Measurements from ENCODE around the gene EIF4E1B. TPM values are rescaled to one million over a fixed set of nuclear protein-coding genes. Genes with fewer than 3 reads are reported as not detected.

EIF4E1B gene
- total and polyA plus RNA-seq, 3 experiments from 2014 or later, result not detected

GRCh38 chr5:176685010-176685409, 54.5 kb downstream of the EIF4E1B start:
- Histone ChIP-seq H3K36me3 (ENCODE audit: insufficient read depth, low read length) (no peaks in the 10 kb centered on the region), H3K4me3 (ENCODE audit: low read length) (no peak overlapping the region), H3K27ac (ENCODE audit: low read depth, low read length) (no peak overlapping the region), H3K27me3 (ENCODE audit: insufficient read depth, low read length, poor library complexity, severe bottlenecking) (peaks cover 10% of the 10 kb centered on the region), H3K9me3 (ENCODE audit: low read length) (no peaks in the 10 kb centered on the region), H3K4me1 (ENCODE audit: insufficient read depth, low read length) (no peaks in the 10 kb centered on the region)
- CTCF ChIA-PET, result no interaction called here
- Mint-ChIP-seq H3K4me1 (no peaks in the 10 kb centered on the region), H3K27me3 (peaks cover 38 to 56% of the 10 kb centered on the region in 2 donors), H3K36me3 (peaks cover 0 to 11% (median 3%) of the 10 kb centered on the region in 3 donors), H3K9me3 (peaks cover 5 to 19% (median 15%) of the 10 kb centered on the region in 5 donors), H3K4me3 (no peak overlapping the region), H3K27ac (no peak overlapping the region)
- POLR2A ChIA-PET, result no interaction called here
- no peak for DNase-seq

GRCh38 chr5:176687247-176687646, 56.8 kb downstream of the EIF4E1B start:
- no peak for DNase-seq
- no peak overlapping the region for H3K4me3 Mint-ChIP-seq
- peaks cover 36 to 64% of the 10 kb centered on the region in 2 donors for H3K27me3 Mint-ChIP-seq
- H3K27ac Mint-ChIP-seq, result no peak overlapping the region
- H3K4me1 Mint-ChIP-seq, result no peaks in the 10 kb centered on the region
- H3K27me3 ChIP-seq (ENCODE audit: insufficient read depth, low read length, poor library complexity, severe bottlenecking), result peaks cover 7% of the 10 kb centered on the region
- no peaks in the 10 kb centered on the region for H3K36me3 ChIP-seq (ENCODE audit: insufficient read depth, low read length)
- no peak overlapping the region for H3K4me3 ChIP-seq (ENCODE audit: low read length)
- no peaks in the 10 kb centered on the region for H3K9me3 ChIP-seq (ENCODE audit: low read length)
- ChIA-PET CTCF (interaction anchor here (1.0 kb wide), 1 partner anchor 26 kb away, joined by 3 read pairs; no protein-coding TSS in a partner anchor), POLR2A (no interaction called here)
- no peaks in the 10 kb centered on the region for H3K4me1 ChIP-seq (ENCODE audit: insufficient read depth, low read length)
- H3K27ac ChIP-seq (ENCODE audit: low read depth, low read length), result no peak overlapping the region
- H3K9me3 Mint-ChIP-seq, result peaks cover 5 to 21% (median 15%) of the 10 kb centered on the region in 5 donors
- peaks cover 0 to 11% (median 3%) of the 10 kb centered on the region in 3 donors for H3K36me3 Mint-ChIP-seq

GRCh38 chr5:176687881-176688280, 57.4 kb downstream of the EIF4E1B start:
- DNase-seq, result no peak
- peaks cover 7% of the 10 kb centered on the region for H3K27me3 ChIP-seq (ENCODE audit: insufficient read depth, low read length, poor library complexity, severe bottlenecking)
- H3K4me3 Mint-ChIP-seq, result no peak overlapping the region
- peaks cover 30 to 64% of the 10 kb centered on the region in 2 donors for H3K27me3 Mint-ChIP-seq
- POLR2A ChIA-PET, result no interaction called here
- CTCF ChIA-PET, result no interaction called here
- no peak overlapping the region for H3K27ac ChIP-seq (ENCODE audit: low read depth, low read length)
- H3K9me3 ChIP-seq (ENCODE audit: low read length), result no peaks in the 10 kb centered on the region
- H3K9me3 Mint-ChIP-seq, result peaks cover 5 to 21% (median 15%) of the 10 kb centered on the region in 5 donors
- H3K4me1 Mint-ChIP-seq, result no peaks in the 10 kb centered on the region
- no peaks in the 10 kb centered on the region for H3K4me1 ChIP-seq (ENCODE audit: insufficient read depth, low read length)
- no peak overlapping the region for H3K4me3 ChIP-seq (ENCODE audit: low read length)
- no peaks in the 10 kb centered on the region for H3K36me3 ChIP-seq (ENCODE audit: insufficient read depth, low read length)
- no peak overlapping the region for H3K27ac Mint-ChIP-seq
- H3K36me3 Mint-ChIP-seq, result peaks cover 0 to 11% (median 3%) of the 10 kb centered on the region in 3 donors

- H3K27me3 ChIP-seq (ENCODE audit: insufficient read depth, low read length, poor library complexity, severe bottlenecking), result peaks cover 12% of the 10 kb centered on the region
- CTCF ChIA-PET, result no interaction called here
- H3K36me3 Mint-ChIP-seq, result peaks cover 0 to 2% (median under 1%) of the 10 kb centered on the region in 3 donors
These were observed 60.4 kb downstream of the EIF4E1B start for GRCh38 chr5:176690911-176691310.

GRCh38 chr5:176691524-176691923, 61.0 kb downstream of the EIF4E1B start:
- ChIA-PET CTCF (no interaction called here), POLR2A (no interaction called here)
- Histone ChIP-seq H3K27ac (ENCODE audit: low read depth, low read length) (no peak overlapping the region), H3K36me3 (ENCODE audit: insufficient read depth, low read length) (no peaks in the 10 kb centered on the region), H3K4me3 (ENCODE audit: low read length) (no peak overlapping the region), H3K9me3 (ENCODE audit: low read length) (no peaks in the 10 kb centered on the region), H3K4me1 (ENCODE audit: insufficient read depth, low read length) (no peaks in the 10 kb centered on the region), H3K27me3 (ENCODE audit: insufficient read depth, low read length, poor library complexity, severe bottlenecking) (peaks cover 12% of the 10 kb centered on the region)
- Mint-ChIP-seq H3K4me3 (no peak overlapping the region), H3K27ac (no peak overlapping the region), H3K36me3 (no peaks in the 10 kb centered on the region), H3K9me3 (peaks cover 0 to 5% (median 0%) of the 10 kb centered on the region in 5 donors), H3K27me3 (peaks cover 28 to 74% of the 10 kb centered on the region in 2 donors), H3K4me1 (no peaks in the 10 kb centered on the region)
- DNase-seq, result no peak

More at GRCh38 chr5:176690911-176691310, 60.4 kb downstream of the EIF4E1B start:
- no peak overlapping the region for H3K4me3 Mint-ChIP-seq
- no peak overlapping the region for H3K4me3 ChIP-seq (ENCODE audit: low read length)
- H3K36me3 ChIP-seq (ENCODE audit: insufficient read depth, low read length), result no peaks in the 10 kb centered on the region
- peaks cover 28 to 69% of the 10 kb centered on the region in 2 donors for H3K27me3 Mint-ChIP-seq
- POLR2A ChIA-PET, result no interaction called here
- no peak for DNase-seq
- no peak overlapping the region for H3K27ac ChIP-seq (ENCODE audit: low read depth, low read length)
- no peaks in the 10 kb centered on the region for H3K9me3 ChIP-seq (ENCODE audit: low read length)
- H3K4me1 Mint-ChIP-seq, result no peaks in the 10 kb centered on the region
- H3K27ac Mint-ChIP-seq, result peak overlapping the region in 1 of 8 donors; percentile 11
- no peaks in the 10 kb centered on the region for H3K4me1 ChIP-seq (ENCODE audit: insufficient read depth, low read length)
- peaks cover 0 to 6% (median 2%) of the 10 kb centered on the region in 5 donors for H3K9me3 Mint-ChIP-seq

GRCh38 chr5:176692326-176692725, 61.9 kb downstream of the EIF4E1B start:
- Histone ChIP-seq H3K36me3 (ENCODE audit: insufficient read depth, low read length) (no peaks in the 10 kb centered on the region), H3K4me3 (ENCODE audit: low read length) (no peak overlapping the region), H3K27ac (ENCODE audit: low read depth, low read length) (no peak overlapping the region), H3K9me3 (ENCODE audit: low read length) (no peaks in the 10 kb centered on the region), H3K4me1 (ENCODE audit: insufficient read depth, low read length) (no peaks in the 10 kb centered on the region), H3K27me3 (ENCODE audit: insufficient read depth, low read length, poor library complexity, severe bottlenecking) (peaks cover 12% of the 10 kb centered on the region)
- no peak overlapping the region for H3K4me3 Mint-ChIP-seq
- no peaks in the 10 kb centered on the region for H3K36me3 Mint-ChIP-seq
- peaks cover 0 to 2% (median 0%) of the 10 kb centered on the region in 5 donors for H3K9me3 Mint-ChIP-seq
- H3K27ac Mint-ChIP-seq, result peak overlapping the region in 1 of 8 donors; percentile 41
- POLR2A ChIA-PET, result no interaction called here
- no peak for DNase-seq
- no peaks in the 10 kb centered on the region for H3K4me1 Mint-ChIP-seq
- CTCF ChIA-PET, result no interaction called here
- peaks cover 31 to 77% of the 10 kb centered on the region in 2 donors for H3K27me3 Mint-ChIP-seq

GRCh38 chr5:176692839-176693476, 62.5 kb downstream of the EIF4E1B start:
- no peak overlapping the region for H3K27ac Mint-ChIP-seq
- CTCF ChIA-PET, result no interaction called here
- no peak overlapping the region for H3K27ac ChIP-seq (ENCODE audit: low read depth, low read length)
- H3K4me1 ChIP-seq (ENCODE audit: insufficient read depth, low read length), result no peaks in the 10 kb centered on the region
- no peaks in the 10 kb centered on the region for H3K36me3 Mint-ChIP-seq
- H3K9me3 ChIP-seq (ENCODE audit: low read length), result no peaks in the 10 kb centered on the region
- no peaks in the 10 kb centered on the region for H3K36me3 ChIP-seq (ENCODE audit: insufficient read depth, low read length)
- no peak for DNase-seq
- H3K4me3 ChIP-seq (ENCODE audit: low read length), result no peak overlapping the region
- H3K4me3 Mint-ChIP-seq, result no peak overlapping the region
- peaks cover 37 to 83% of the 10 kb centered on the region in 2 donors for H3K27me3 Mint-ChIP-seq
- H3K9me3 Mint-ChIP-seq, result peaks cover 0 to 2% (median 0%) of the 10 kb centered on the region in 5 donors
- H3K4me1 Mint-ChIP-seq, result no peaks in the 10 kb centered on the region
- POLR2A ChIA-PET, result no interaction called here
- peaks cover 12% of the 10 kb centered on the region for H3K27me3 ChIP-seq (ENCODE audit: insufficient read depth, low read length, poor library complexity, severe bottlenecking)

GRCh38 chr5:176693477-176693851, 63.0 kb downstream of the EIF4E1B start:
- Mint-ChIP-seq H3K4me1 (no peaks in the 10 kb centered on the region), H3K9me3 (peaks cover 0 to 2% (median 0%) of the 10 kb centered on the region in 5 donors), H3K27ac (no peak overlapping the region), H3K27me3 (peaks cover 38 to 88% of the 10 kb centered on the region in 2 donors), H3K4me3 (no peak overlapping the region), H3K36me3 (no peaks in the 10 kb centered on the region)
- no peak for DNase-seq
- Histone ChIP-seq H3K4me3 (ENCODE audit: low read length) (no peak overlapping the region), H3K36me3 (ENCODE audit: insufficient read depth, low read length) (no peaks in the 10 kb centered on the region), H3K27ac (ENCODE audit: low read depth, low read length) (no peak overlapping the region), H3K27me3 (ENCODE audit: insufficient read depth, low read length, poor library complexity, severe bottlenecking) (peaks cover 12% of the 10 kb centered on the region), H3K4me1 (ENCODE audit: insufficient read depth, low read length) (no peaks in the 10 kb centered on the region), H3K9me3 (ENCODE audit: low read length) (no peaks in the 10 kb centered on the region)
- POLR2A ChIA-PET, result no interaction called here
- CTCF ChIA-PET, result no interaction called here

Data from CD8-positive, alpha-beta memory T cell (primary cell).